ENCODE results near the gene ZNF154.

The ZNF154 gene

DNA sequence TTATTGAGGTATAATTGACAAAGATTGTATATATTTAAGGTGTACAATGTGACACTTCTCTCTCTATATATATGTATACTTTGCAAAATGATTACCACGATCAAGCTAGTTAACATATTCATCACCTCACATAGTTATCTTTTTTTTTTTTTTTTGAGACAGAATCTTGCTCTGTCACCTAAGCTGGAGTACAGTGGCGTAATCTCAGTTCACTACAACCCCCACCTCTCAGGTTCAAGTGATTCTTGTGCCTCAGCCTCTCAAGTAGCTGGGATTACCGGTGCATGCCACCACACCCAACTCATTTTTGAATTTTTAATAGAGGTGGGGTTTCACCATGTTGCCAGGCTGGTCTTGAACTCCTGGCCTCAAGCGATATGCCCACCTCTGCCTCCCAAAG lies 36.5 kb downstream of the ZNF154 start:
- no peak for DNase-seq

GRCh38 chr19:57671124-57671895 lies 37.7 kb downstream of the ZNF154 start:
- no peak for DNase-seq

- no peak for DNase-seq
These were observed 40.4 kb downstream of the ZNF154 start, which contains the start of gene ZSCAN4 for GRCh38 chr19:57668635-57669034. Gene ZSCAN4 (plus strand): TSS chr19:57668935. CDS start chr19:57676146, 7,211 bp downstream.

DNA sequence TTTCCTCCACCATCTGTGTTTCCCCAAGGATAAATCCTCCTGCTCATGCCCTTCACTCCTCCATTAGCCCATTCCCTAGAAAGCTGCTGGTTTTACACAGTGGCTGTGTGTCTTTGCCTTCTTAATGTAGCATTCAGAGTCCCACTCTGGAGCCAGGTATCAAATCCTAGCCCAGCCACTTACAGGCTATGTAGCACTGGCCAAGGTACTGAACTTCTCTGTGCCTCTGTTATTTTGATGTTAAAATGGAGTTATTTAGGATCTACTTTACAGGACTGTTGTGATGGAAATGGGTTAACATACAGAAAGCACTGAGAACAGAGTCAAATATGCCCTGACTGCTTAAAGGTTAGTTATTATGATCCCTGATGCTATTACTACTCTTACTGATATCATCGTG lies 41.8 kb downstream of the ZNF154 start:
- DNase-seq, result no peak

DNA sequence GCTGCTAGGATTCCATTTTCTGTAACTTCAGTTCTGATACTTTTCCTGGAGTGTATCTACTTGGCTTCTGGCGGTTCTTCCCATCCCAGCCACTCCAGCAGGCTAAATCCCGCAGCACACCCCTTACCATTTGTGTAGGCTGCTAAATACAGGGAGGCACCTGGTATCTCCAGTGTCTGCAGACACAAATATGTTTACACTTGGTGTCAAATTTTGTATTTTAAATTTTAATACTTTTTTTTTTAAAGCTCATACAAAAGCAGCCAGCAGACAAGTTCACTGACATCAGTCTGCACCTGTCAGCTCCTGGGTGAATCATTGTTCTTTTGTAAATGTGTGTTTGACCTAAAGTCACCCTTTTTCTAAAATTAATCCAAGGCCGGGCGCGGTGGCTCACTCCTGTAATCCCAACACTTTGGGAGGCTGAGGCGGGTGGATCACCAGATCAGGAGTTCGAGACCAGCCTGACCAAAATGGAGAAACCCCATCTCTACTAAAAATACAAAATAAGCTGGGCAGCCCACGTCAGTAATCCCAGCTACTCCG lies 43.7 kb downstream of the ZNF154 start:
- no peak for DNase-seq

DNA sequence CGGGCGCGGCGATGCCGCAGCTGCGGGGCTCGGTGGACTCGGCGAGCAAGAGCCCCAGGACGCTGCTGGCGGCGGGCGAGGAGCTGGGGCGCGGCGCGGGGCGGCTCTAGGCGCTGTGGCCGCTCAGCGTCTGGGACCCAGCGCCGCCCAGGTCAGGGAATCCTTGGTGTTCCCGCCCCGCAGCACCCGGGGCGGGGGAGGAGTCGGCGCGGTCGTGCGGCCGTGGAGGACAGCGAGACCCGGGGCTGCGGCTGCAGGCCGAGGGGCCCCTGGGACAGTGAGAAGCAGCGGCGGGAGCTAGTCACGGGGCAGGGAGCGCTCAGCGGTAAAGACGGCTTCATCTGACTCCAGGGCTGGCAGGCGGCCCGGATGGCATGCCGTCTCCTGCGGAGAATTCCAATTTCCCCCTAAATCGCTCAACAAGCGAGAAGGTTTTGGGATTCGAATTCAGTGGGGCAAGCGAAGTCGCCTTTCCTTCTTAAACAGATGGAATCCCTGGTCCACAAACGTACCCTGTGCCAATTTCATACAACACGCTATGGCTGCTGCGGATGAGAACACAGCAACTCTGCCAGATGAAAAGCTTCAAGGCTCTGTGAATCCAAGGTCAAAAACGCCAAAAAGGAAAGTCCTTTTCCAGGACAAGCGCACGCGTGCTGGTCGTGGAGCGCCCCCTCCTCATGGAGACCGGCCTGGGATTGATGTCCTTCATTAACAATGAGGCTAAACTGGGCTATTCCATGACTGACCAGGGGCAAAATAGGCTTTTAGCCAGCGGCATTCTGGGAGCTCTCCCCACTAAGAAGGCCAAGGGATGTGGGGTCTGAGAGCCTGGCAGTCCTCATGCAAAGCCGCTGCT lies 44.5 kb downstream of the ZNF154 start:
- DNase-seq, result no peak

GRCh38 chr19:57656346-57656745 lies 52.7 kb downstream of the ZNF154 start:
- no peak for DNase-seq

DNA sequence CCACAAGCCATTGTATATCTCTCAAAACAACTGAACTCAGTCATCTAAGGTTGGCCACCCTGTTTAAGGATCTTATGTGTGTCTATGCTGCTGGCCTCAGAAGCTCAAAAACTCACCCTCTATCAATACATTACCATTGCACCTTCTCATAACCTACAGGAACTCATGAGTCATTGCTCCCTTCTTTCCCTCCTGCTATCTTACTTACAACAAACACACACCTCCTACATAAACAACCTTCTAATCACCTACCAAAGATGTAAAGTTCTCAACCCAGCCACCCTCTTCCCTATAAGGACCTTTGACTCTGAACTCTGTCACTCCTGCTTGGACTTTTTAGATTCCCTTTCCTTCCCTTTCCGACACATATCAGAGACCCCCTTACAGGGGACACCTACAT lies 53.6 kb downstream of the ZNF154 start:
- DNase-seq, result no peak

DNA sequence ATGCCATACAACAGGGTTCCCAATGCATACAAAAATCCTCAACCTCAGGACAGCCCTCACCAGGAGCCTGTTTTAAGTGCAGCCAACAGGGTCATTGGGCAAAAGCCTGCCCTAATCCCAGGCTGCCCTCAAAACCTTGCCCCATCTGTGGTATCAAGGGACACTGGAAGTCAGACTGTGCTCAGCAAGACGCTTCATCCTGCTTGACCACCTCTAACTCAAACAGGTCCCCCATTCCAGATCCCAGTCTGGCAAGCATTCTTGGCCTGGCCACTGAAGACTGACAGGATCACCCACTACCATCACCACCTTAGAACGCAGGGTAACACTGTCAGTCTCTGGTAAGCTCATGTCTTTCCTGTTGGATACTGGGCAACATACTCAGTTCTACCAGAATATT lies 55.3 kb downstream of the ZNF154 start:
- DNase-seq, result no peak

- no peak for DNase-seq
These were observed 57.4 kb downstream of the ZNF154 start for GRCh38 chr19:57651654-57651996.

DNA sequence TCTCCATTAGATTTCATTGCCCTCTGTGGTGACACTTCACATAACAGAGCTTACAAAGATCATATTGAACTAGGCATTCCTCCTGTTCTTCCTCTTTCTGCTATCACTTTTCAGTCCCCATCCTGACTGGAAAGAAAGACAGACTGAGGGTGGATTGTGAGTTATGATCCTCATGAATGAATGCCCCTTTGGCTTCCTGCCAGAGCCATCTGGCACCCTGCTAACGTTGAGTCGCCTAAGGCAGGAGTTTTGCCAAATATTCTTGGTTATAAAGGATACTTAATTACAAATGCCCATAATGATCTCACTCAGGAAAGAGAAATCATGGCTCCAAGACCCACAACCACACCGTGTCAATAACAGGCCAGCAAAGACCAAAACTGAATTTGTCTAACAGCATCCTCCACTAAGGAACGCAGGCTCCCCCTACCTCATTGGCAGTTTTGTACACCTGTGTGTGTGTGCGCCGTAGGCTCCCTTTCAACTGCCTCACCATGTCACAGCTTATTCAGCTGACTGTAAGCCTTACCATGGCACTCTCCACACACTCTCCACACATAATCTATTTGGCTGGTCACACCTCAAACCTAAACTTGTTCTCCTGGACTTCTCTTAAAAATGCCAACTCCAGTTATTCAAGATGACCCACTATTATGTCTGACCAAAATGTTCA lies 60.5 kb downstream of the ZNF154 start:
- no peak for DNase-seq

All from stimulated activated CD4-positive, alpha-beta T cell treated with anti-CD3 and anti-CD28 coated beads, Interleukin-12 subunit alpha, Interleukin-12 subunit beta, amount 100 ng/mL, for 4 hours (primary cell).